K562 (cell line): ENCODE data around the gene GYS1. TPM values are rescaled to one million over a fixed set of nuclear protein-coding genes. Genes with fewer than 3 reads are reported as not detected.
A peak's percentile ranks its signal among the peaks of the same experiment; 100 is the strongest.

Experiments
- GABPA ChIP-seq: fragments of 200-800 bp; sonication (Bioruptor generic); conservative IDR thresholded peaks from 2 replicates; pipeline ENCODE4 v1.6.1; 2016; ENCODE audit warnings: low read depth, missing genetic modification characterization, missing compliant biosample characterization
- HMBOX1 ChIP-seq: sonication (generic); IDR thresholded peaks from 2 replicates; pipeline ENCODE4 v1.6.1; 2016
- KLF6 ChIP-seq: fragments of 250-450 bp; sonication (Bioruptor Pico); IDR thresholded peaks from 2 replicates; pipeline ENCODE4 v1.4.0; 2020; ENCODE audit warnings: mild to moderate bottlenecking, moderate library complexity, borderline replicate concordance
- MAFG ChIP-seq: fragments of 450-650 bp; conservative IDR thresholded peaks from 2 replicates; pipeline ENCODE4 v1.6.1; 2016; ENCODE audit warnings: missing genetic modification characterization, missing compliant biosample characterization
- MYBL2 ChIP-seq, 2 experiments: fragments of 450-650 bp in 1 of 2; sonication (generic) in 1 of 2; formaldehyde crosslinking in 1 of 2; IDR thresholded peaks; 2 replicates each; pipeline versions ENCODE4 v1.6.1 to v1.8.1; 2017 to 2022; ENCODE audit warnings: borderline replicate concordance in 1 of 2, inconsistent platforms in 1 of 2, low read depth in 1 of 2, mild to moderate bottlenecking in 1 of 2, missing genetic modification reagents in 1 of 2, moderate library complexity in 1 of 2
- NCOR1 ChIP-seq: fragments of 450-650 bp; IDR thresholded peaks from 2 replicates; pipeline ENCODE4 v1.6.1; 2016; ENCODE audit warnings: mild to moderate bottlenecking, moderate library complexity
- NONO ChIP-seq, 2 experiments: fragments of 200-400 bp in 1 of 2; fragments of 450-650 bp in 1 of 2; formaldehyde crosslinking in 1 of 2; IDR thresholded peaks; 2 replicates each; pipeline ENCODE4 v1.6.1; 2017; ENCODE audit warnings: low read depth in 2 of 2, mild to moderate bottlenecking in 2 of 2, moderate library complexity in 2 of 2, low read length in 1 of 2
- NUFIP1 ChIP-seq: fragments of 450-650 bp; IDR thresholded peaks from 2 replicates; pipeline ENCODE4 v1.6.1; 2018; ENCODE audit not compliant: partially characterized antibody
- OTX1 ChIP-seq: fragments of 450-650 bp; formaldehyde crosslinking; IDR thresholded peaks from 2 replicates; pipeline ENCODE4 v1.4.0; 2022; ENCODE audit warnings: mild to moderate bottlenecking
- PHF8 ChIP-seq: fragments of 200-600 bp; sonication (generic); IDR thresholded peaks from 2 replicates; pipeline ENCODE4 v1.6.1; 2012; ENCODE audit warnings: mixed run types, mild to moderate bottlenecking, inconsistent platforms, low read length, moderate library complexity, borderline replicate concordance
- PTBP1 ChIP-seq: fragments of 200-400 bp; formaldehyde crosslinking; IDR thresholded peaks from 2 replicates; pipeline ENCODE4 v1.6.1; 2017; ENCODE audit warnings: low read depth, low read length
- PTTG1 ChIP-seq: fragments of 450-650 bp; IDR thresholded peaks from 2 replicates; pipeline ENCODE4 v1.6.1; 2016; ENCODE audit warnings: low read depth, mild to moderate bottlenecking, missing genetic modification characterization, missing compliant biosample characterization
- TAL1 ChIP-seq: fragments of 450-650 bp; IDR thresholded peaks from 2 replicates; pipeline ENCODE4 v1.6.1; 2016; ENCODE audit warnings: mild to moderate bottlenecking
- ZNF124 ChIP-seq: sonication (generic); formaldehyde crosslinking; IDR thresholded peaks from 2 replicates; pipeline ENCODE4 v1.8.1; 2022; ENCODE audit warnings: missing genetic modification reagents
- ZNF146 ChIP-seq: IDR thresholded peaks from one replicate; pipeline ENCODE4 v1.6.1; 2018; ENCODE audit warnings: missing compliant biosample characterization; ENCODE audit not compliant: unreplicated experiment
- ZNF217 ChIP-seq: sonication (generic); formaldehyde crosslinking; IDR thresholded peaks from 2 replicates; pipeline ENCODE4 v1.8.0; 2022; ENCODE audit warnings: mild to moderate bottlenecking, missing genetic modification reagents
- ZNF324 ChIP-seq: fragments of 250-450 bp; sonication (Bioruptor Pico); IDR thresholded peaks from 2 replicates; pipeline ENCODE4 v1.4.0; 2020; ENCODE audit warnings: mild to moderate bottlenecking
- ZNF79 ChIP-seq: fragments of 250-450 bp; sonication (Bioruptor Pico); IDR thresholded peaks from 2 replicates; pipeline ENCODE4 v1.4.0; 2020; ENCODE audit warnings: low read depth, mild to moderate bottlenecking, moderate library complexity
- polyA plus RNA-seq, 8 experiments: library from polyadenylated mRNA; depleted of rRNA in 4 of 8; stranded (reverse) in 5 of 8; unstranded in 3 of 8; fragments of >200 nt; fragmentation: Nextera tagmentation in 2 of 8; fragmentation: Illumina TruSeq in 1 of 8; extraction: Ambion mirVana in 2 of 8; extraction: Trizol in 1 of 8; gene quantifications; 2 replicates each; pipeline versions ENCODE4 v1.2.1 to v1.2.3, GENCODE V29; 2011 to 2014; ENCODE audit warnings: inconsistent platforms in 1 of 8, missing spikeins in 1 of 8
- total RNA-seq, 7 experiments: library from RNA; depleted of rRNA in 6 of 7; stranded (reverse); fragments of >200 nt in 6 of 7; fragmentation: Illumina TruSeq in 2 of 7; extraction: Trizol in 2 of 7; gene quantifications; 2 replicates each; pipeline versions ENCODE4 v1.2.1 to v1.2.3, GENCODE V29; 2011 to 2021; ENCODE audit warnings: low replicate concordance in 1 of 7
- TF ChIP-seq, protein P1 (sequence below): fragments of 450-650 bp; IDR thresholded peaks from 2 replicates; pipeline ENCODE4 v1.6.1; 2016; ENCODE audit warnings: low read depth, mild to moderate bottlenecking, moderate library complexity
- TF ChIP-seq, protein P2 (sequence below): fragments of 450-650 bp; IDR thresholded peaks from one replicate; pipeline ENCODE4 v1.6.1; 2018; ENCODE audit warnings: mild to moderate bottlenecking, moderate library complexity; ENCODE audit not compliant: partially characterized antibody
- TF ChIP-seq, protein P3 (sequence below): fragments of 450-650 bp; IDR thresholded peaks from 2 replicates; pipeline ENCODE4 v1.7.0; 2016; ENCODE audit warnings: borderline replicate concordance
- TF ChIP-seq, protein P4 (sequence below): sonication (generic); formaldehyde crosslinking; IDR thresholded peaks from 2 replicates; pipeline ENCODE4 v1.9.0; 2022; ENCODE audit warnings: mild to moderate bottlenecking, missing genetic modification reagents

Gene GYS1
- total and polyA plus RNA-seq, 9 of the 15 experiments (the other 6 are each of a cell fraction or from before 2014, with no cell fraction given): 1.9 to 31.1 (median 15.2) TPM

DNA sequence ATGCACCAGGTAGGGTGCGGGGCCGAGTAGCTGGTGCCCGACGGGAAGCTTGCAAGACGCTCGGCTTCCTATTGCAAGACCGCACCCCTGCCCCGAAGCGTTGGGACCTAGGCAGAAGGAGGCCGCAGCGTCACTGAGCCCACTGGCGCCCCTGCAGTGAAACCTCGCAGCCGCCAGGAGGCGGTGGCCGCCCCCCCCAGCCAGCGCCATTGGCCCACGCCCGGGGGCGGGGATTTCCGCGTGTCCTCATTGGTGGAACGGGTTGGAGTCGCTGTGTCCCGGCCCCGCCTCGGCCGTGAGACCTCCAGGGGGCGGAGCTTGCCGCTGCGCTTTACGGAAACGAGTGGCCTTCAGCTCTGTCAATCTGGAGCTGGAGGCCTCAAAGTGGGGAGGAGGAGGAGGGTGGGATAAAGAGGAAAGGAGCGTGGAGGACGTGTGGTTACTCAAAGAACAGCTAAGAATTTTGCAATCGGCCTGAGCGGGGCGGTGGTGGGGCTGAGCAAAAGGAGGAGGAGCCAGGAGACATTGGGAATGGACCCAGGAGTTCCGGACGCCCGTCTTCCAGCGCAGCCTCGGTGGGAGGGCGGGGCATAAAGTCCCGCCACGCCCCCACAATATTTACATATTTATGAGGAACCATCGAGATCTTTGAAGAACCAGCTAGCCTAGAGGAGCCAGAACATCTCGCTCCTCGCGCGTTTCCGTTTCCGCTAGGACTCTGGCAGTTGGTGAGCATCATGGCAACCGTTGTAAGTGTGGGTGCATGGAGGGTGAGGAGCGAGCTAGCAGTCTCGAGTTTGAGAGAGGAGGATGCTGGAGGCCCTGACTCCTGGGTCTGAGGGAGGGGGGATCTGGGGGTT is at the start of gene GYS1, which contains the start of gene RUVBL2 (continued):
- 0 out of 4 replicates have a peak, but pooled peaks of 1 of the 2 experiments have one; percentile 72 for TF ChIP-seq NONO (IDR thresholded peaks at IDR 0.05; ENCODE audit: low read depth in 2 of 2, low read length in 1 of 2)
- no peak; the same call in 1 of the 2 replicates for TF ChIP-seq ZNF79 (CRISPR knock-in tag)
- TF ChIP-seq MAFG: no peak
- TF ChIP-seq ZNF324 (CRISPR knock-in tag): no peak
- TF ChIP-seq, protein P1, sequence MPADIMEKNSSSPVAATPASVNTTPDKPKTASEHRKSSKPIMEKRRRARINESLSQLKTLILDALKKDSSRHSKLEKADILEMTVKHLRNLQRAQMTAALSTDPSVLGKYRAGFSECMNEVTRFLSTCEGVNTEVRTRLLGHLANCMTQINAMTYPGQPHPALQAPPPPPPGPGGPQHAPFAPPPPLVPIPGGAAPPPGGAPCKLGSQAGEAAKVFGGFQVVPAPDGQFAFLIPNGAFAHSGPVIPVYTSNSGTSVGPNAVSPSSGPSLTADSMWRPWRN: no peak
- no peak for TF ChIP-seq ZNF217 (CRISPR knock-in tag)
- no peak for TF ChIP-seq PTTG1 (tag)
- TF ChIP-seq, protein P2, sequence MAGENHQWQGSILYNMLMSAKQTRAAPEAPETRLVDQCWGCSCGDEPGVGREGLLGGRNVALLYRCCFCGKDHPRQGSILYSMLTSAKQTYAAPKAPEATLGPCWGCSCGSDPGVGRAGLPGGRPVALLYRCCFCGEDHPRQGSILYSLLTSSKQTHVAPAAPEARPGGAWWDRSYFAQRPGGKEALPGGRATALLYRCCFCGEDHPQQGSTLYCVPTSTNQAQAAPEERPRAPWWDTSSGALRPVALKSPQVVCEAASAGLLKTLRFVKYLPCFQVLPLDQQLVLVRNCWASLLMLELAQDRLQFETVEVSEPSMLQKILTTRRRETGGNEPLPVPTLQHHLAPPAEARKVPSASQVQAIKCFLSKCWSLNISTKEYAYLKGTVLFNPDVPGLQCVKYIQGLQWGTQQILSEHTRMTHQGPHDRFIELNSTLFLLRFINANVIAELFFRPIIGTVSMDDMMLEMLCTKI: no peak
- TF ChIP-seq, protein P3, sequence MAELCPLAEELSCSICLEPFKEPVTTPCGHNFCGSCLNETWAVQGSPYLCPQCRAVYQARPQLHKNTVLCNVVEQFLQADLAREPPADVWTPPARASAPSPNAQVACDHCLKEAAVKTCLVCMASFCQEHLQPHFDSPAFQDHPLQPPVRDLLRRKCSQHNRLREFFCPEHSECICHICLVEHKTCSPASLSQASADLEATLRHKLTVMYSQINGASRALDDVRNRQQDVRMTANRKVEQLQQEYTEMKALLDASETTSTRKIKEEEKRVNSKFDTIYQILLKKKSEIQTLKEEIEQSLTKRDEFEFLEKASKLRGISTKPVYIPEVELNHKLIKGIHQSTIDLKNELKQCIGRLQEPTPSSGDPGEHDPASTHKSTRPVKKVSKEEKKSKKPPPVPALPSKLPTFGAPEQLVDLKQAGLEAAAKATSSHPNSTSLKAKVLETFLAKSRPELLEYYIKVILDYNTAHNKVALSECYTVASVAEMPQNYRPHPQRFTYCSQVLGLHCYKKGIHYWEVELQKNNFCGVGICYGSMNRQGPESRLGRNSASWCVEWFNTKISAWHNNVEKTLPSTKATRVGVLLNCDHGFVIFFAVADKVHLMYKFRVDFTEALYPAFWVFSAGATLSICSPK: no peak
- no peak for TF ChIP-seq ZNF124 (CRISPR knock-in tag)
- TF ChIP-seq PTBP1: no peak
- TF ChIP-seq GABPA (tag): peak; percentile 97
- no peak for TF ChIP-seq KLF6 (CRISPR knock-in tag)
- no peak for TF ChIP-seq NUFIP1
- TF ChIP-seq PHF8: peak; percentile 70; the same call in 1 of the 2 replicates
- TF ChIP-seq ZNF146 (CRISPR knock-in tag): no peak
- no peak for TF ChIP-seq HMBOX1
- TF ChIP-seq TAL1: no peak
- no peak for TF ChIP-seq NCOR1
- no peak for TF ChIP-seq OTX1 (CRISPR knock-in tag)
- TF ChIP-seq, protein P4, sequence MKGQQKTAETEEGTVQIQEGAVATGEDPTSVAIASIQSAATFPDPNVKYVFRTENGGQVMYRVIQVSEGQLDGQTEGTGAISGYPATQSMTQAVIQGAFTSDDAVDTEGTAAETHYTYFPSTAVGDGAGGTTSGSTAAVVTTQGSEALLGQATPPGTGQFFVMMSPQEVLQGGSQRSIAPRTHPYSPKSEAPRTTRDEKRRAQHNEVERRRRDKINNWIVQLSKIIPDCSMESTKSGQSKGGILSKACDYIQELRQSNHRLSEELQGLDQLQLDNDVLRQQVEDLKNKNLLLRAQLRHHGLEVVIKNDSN (CRISPR knock-in tag): peak; percentile 40; the same call in 1 of the 2 replicates
- peak; percentile 74 for TF ChIP-seq MYBL2 (IDR thresholded peaks at IDR 0.05; ENCODE audit: low read depth)
- no peak for TF ChIP-seq MYBL2 (CRISPR knock-in tag; IDR thresholded peaks at IDR 0.05; ENCODE audit: borderline replicate concordance)
